Activated B cell treated with CpG ODN at 0.5 μM for 24 hours (primary cell): Measurements from ENCODE around the gene ASPRV1. TPM values are rescaled to one million over a fixed set of nuclear protein-coding genes. Genes with fewer than 3 reads are reported as not detected.

ENCODE experiments used
- ATAC-seq: fragments of 200-7000 bp; cut with Tn5 transposase; one replicate; pipeline ENCODE4 v1.10.0; 2021; ENCODE audit warnings: low read depth, mild to moderate bottlenecking, moderate library complexity
- CTCF ChIA-PET: fragments of 350-600 bp; sonication (Branson Sonifier 250); formaldehyde crosslinking; loops from one replicate; lab custom pipeline; 2021; ENCODE audit warnings: antibody characterized with exemption; lab: Charles Lee
- POLR2A ChIA-PET: fragments of 350-600 bp; sonication (Branson Sonifier 250); formaldehyde crosslinking; loops from one replicate; lab custom pipeline; 2021; ENCODE audit warnings: antibody characterized with exemption; lab: Charles Lee
- DNase-seq: peaks from one replicate; pipeline ENCODE4 v3.0.0; 2022
- H3K27ac Mint-ChIP-seq: one replicate; pipeline ENCODE4 v1.8.0; 2020; ENCODE audit warnings: mixed read lengths
- H3K27me3 Mint-ChIP-seq: one replicate; pipeline ENCODE4 v1.8.0; 2021; ENCODE audit warnings: mixed read lengths
- H3K36me3 Mint-ChIP-seq: one replicate; pipeline ENCODE4 v1.8.0; 2021; ENCODE audit warnings: low read depth, mixed read lengths
- H3K4me1 Mint-ChIP-seq: one replicate; pipeline ENCODE4 v1.8.0; 2021; ENCODE audit warnings: mixed read lengths
- H3K4me3 Mint-ChIP-seq: one replicate; pipeline ENCODE4 v1.8.0; 2020; ENCODE audit warnings: mild to moderate bottlenecking, mixed read lengths
- H3K9me3 Mint-ChIP-seq: one replicate; pipeline ENCODE4 v1.8.0; 2020; ENCODE audit warnings: mixed read lengths
- CTCF ChIP-seq: fragments of 200-600 bp; IDR thresholded peaks from one replicate; pipeline ENCODE4 v1.8.0; 2022; ENCODE audit warnings: antibody characterized with exemption, mild to moderate bottlenecking
- intact Hi-C: fragments of 100-400 bp; cut with micrococcal nuclease; formaldehyde crosslinking; loops from one replicate; pipeline ENCODE4 v1.15.1; 2024
- total RNA-seq: library from RNA; stranded (reverse); gene quantifications from 2 replicates; pipeline ENCODE4 v1.2.3, GENCODE V29; 2022

Gene ASPRV1
- total RNA-seq, 1 donor from 2014 or later: 0.47 TPM

- ChIA-PET POLR2A (no interaction called here), CTCF (no interaction called here)
- DNase-seq: no peak
- no peak overlapping the region for H3K27ac Mint-ChIP-seq
- intact Hi-C loops: no loop called here
- no peaks in the 10 kb centered on the region for H3K27me3 Mint-ChIP-seq
- H3K4me1 Mint-ChIP-seq: no peaks in the 10 kb centered on the region
- no peaks in the 10 kb centered on the region for H3K9me3 Mint-ChIP-seq
- H3K36me3 Mint-ChIP-seq: no peaks in the 10 kb centered on the region
- H3K4me3 Mint-ChIP-seq: no peak overlapping the region
- TF ChIP-seq CTCF: no peak
- no peak for ATAC-seq
These were observed 7.2 kb upstream of the ASPRV1 start for GRCh38 chr2:69968609-69969008.

GRCh38 chr2:69966496-69966895 is 5.1 kb upstream of the ASPRV1 start:
- no peak overlapping the region for H3K4me3 Mint-ChIP-seq
- H3K36me3 Mint-ChIP-seq: no peaks in the 10 kb centered on the region
- no peaks in the 10 kb centered on the region for H3K9me3 Mint-ChIP-seq
- DNase-seq: no peak
- ATAC-seq: no peak
- no peaks in the 10 kb centered on the region for H3K4me1 Mint-ChIP-seq
- no peak for TF ChIP-seq CTCF
- ChIA-PET CTCF (no interaction called here), POLR2A (no interaction called here)
- intact Hi-C loops: no loop called here
- H3K27ac Mint-ChIP-seq: no peak overlapping the region
- no peaks in the 10 kb centered on the region for H3K27me3 Mint-ChIP-seq

GRCh38 chr2:69965756-69966445 is 4.5 kb upstream of the ASPRV1 start:
- CTCF ChIA-PET: no interaction called here
- no peaks in the 10 kb centered on the region for H3K36me3 Mint-ChIP-seq
- DNase-seq (no peak), ATAC-seq (no peak)
- no peaks in the 10 kb centered on the region for H3K9me3 Mint-ChIP-seq
- no peak overlapping the region for H3K27ac Mint-ChIP-seq
- POLR2A ChIA-PET: no interaction called here
- no peaks in the 10 kb centered on the region for H3K27me3 Mint-ChIP-seq
- no peak for TF ChIP-seq CTCF
- no peaks in the 10 kb centered on the region for H3K4me1 Mint-ChIP-seq
- no peak overlapping the region for H3K4me3 Mint-ChIP-seq
- intact Hi-C loops: no loop called here

- POLR2A ChIA-PET: interaction anchor here (0.5 to 0.6 kb wide), 2 partner anchors 15 to 110 kb away, joined by 3 to 6 read pairs; no protein-coding TSS in a partner anchor
- H3K27me3 Mint-ChIP-seq: peaks cover 4% of the 10 kb centered on the region
- no peaks in the 10 kb centered on the region for H3K9me3 Mint-ChIP-seq
- DNase-seq: no peak
- H3K36me3 Mint-ChIP-seq: no peaks in the 10 kb centered on the region
- no peak for ATAC-seq
- TF ChIP-seq CTCF: no peak
- no peak overlapping the region for H3K27ac Mint-ChIP-seq
- intact Hi-C loops: no loop called here
- H3K4me1 Mint-ChIP-seq: no peaks in the 10 kb centered on the region
- no peak overlapping the region for H3K4me3 Mint-ChIP-seq
- CTCF ChIA-PET: no interaction called here
These were observed 3.0 kb upstream of the ASPRV1 start for GRCh38 chr2:69964353-69964841.

GRCh38 chr2:69962986-69963730 is 1.7 kb upstream of the ASPRV1 start:
- ChIA-PET CTCF (no interaction called here), POLR2A (no interaction called here)
- TF ChIP-seq CTCF: no peak
- Mint-ChIP-seq H3K27ac (no peak overlapping the region), H3K4me1 (no peaks in the 10 kb centered on the region), H3K9me3 (no peaks in the 10 kb centered on the region), H3K4me3 (no peak overlapping the region), H3K27me3 (peaks cover 7% of the 10 kb centered on the region), H3K36me3 (no peaks in the 10 kb centered on the region)
- ATAC-seq: no peak
- intact Hi-C loops: no loop called here
- DNase-seq: no peak
